Fibroblast of skin of right quadriceps (primary cell): Measurements from ENCODE around the gene XKRX.

Source experiments
- DNase-seq: peaks from one replicate; pipeline ENCODE4 v3.0.0-alpha.2; 2013

XKRX gene

GRCh38 chrX:100928660-100929613 lies at the start of gene XKRX:
Gene XKRX, minus strand, starts transcription at chrX:100928917. Its CDS starts 613 bp downstream, at chrX:100928304.
- DNase-seq = no peak

GRCh38 chrX:100976211-100976610 lies 47.5 kb upstream of the XKRX start:
- DNase-seq = no peak

- DNase-seq = no peak
Measured at GRCh38 chrX:100975212-100975611, 46.5 kb upstream of the XKRX start.

- no peak for DNase-seq
Measured at GRCh38 chrX:100973411-100973810, 44.7 kb upstream of the XKRX start.

GRCh38 chrX:100969936-100970335 lies 41.2 kb upstream of the XKRX start:
- no peak for DNase-seq

GRCh38 chrX:100969408-100969807 lies 40.7 kb upstream of the XKRX start, which contains the start of gene ARL13A:
Gene ARL13A, plus strand, starts transcription at chrX:100969708. Its CDS starts 3,982 bp downstream, at chrX:100973690.
- no peak for DNase-seq

- no peak for DNase-seq
Measured at GRCh38 chrX:100964362-100964761, 35.6 kb upstream of the XKRX start.

- DNase-seq = no peak
Measured at GRCh38 chrX:100962811-100963210, 34.1 kb upstream of the XKRX start.

- DNase-seq = no peak
Measured at GRCh38 chrX:100948557-100948956, 19.8 kb upstream of the XKRX start.

- no peak for DNase-seq
Measured at GRCh38 chrX:100946299-100946927, 17.7 kb upstream of the XKRX start.

- no peak for DNase-seq
Measured at GRCh38 chrX:100944601-100945000, 15.9 kb upstream of the XKRX start.

- DNase-seq = no peak
Measured at GRCh38 chrX:100939333-100939732, 10.6 kb upstream of the XKRX start.

GRCh38 chrX:100935767-100936166 lies 7.0 kb upstream of the XKRX start:
- no peak for DNase-seq

GRCh38 chrX:100931925-100932285 lies 3.2 kb upstream of the XKRX start:
- no peak for DNase-seq

GRCh38 chrX:100931218-100931924 lies 2.7 kb upstream of the XKRX start:
- DNase-seq = no peak

- DNase-seq = no peak
Measured at GRCh38 chrX:100926453-100926852, 2.3 kb downstream of the XKRX start.

- no peak for DNase-seq
Measured at GRCh38 chrX:100924375-100924774, 4.3 kb downstream of the XKRX start.

- DNase-seq = no peak
Measured at GRCh38 chrX:100915562-100915961, 13.2 kb downstream of the XKRX start.

- no peak for DNase-seq
Measured at GRCh38 chrX:100913111-100913510, 15.6 kb downstream of the XKRX start.

GRCh38 chrX:100911731-100912130 lies 17.0 kb downstream of the XKRX start:
- no peak for DNase-seq

GRCh38 chrX:100905620-100906019 lies 23.1 kb downstream of the XKRX start:
- DNase-seq = no peak

- DNase-seq = no peak
Measured at GRCh38 chrX:100904433-100904832, 24.3 kb downstream of the XKRX start.

- DNase-seq = peak; percentile 19
Measured at GRCh38 chrX:100895365-100896075, 33.2 kb downstream of the XKRX start.
